HepG2 (cell line): Measurements from ENCODE around the gene C1QTNF1. TPM values are rescaled to one million over a fixed set of nuclear protein-coding genes. Genes with fewer than 3 reads are reported as not detected.
A peak's percentile ranks its signal among the peaks of the same experiment; 100 is the strongest.

ENCODE experiments used
- BRCA1 ChIP-seq: sonication (generic); formaldehyde crosslinking; IDR thresholded peaks from 2 replicates; pipeline ENCODE4 v1.4.0; 2020; ENCODE audit warnings: missing genetic modification reagents
- DR1 ChIP-seq: sonication (generic); formaldehyde crosslinking; IDR thresholded peaks from 2 replicates; pipeline ENCODE4 v1.8.0; 2021; ENCODE audit warnings: mild to moderate bottlenecking, missing genetic modification reagents, inconsistent platforms
- HMG20A ChIP-seq: IDR thresholded peaks from 2 replicates; pipeline ENCODE4 v1.6.1; 2016; ENCODE audit warnings: borderline replicate concordance
- PHF8 ChIP-seq: sonication (generic); formaldehyde crosslinking; IDR thresholded peaks from 2 replicates; pipeline ENCODE4 v1.5.0; 2020; ENCODE audit warnings: missing genetic modification reagents
- TSC22D2 ChIP-seq: sonication (generic); formaldehyde crosslinking; IDR thresholded peaks from 2 replicates; pipeline ENCODE4 v1.5.1; 2020; ENCODE audit warnings: missing genetic modification reagents, mild to moderate bottlenecking, borderline replicate concordance
- ZMYM3 ChIP-seq: sonication (generic); formaldehyde crosslinking; IDR thresholded peaks from 2 replicates; pipeline ENCODE4 v1.5.1; 2020; ENCODE audit warnings: mild to moderate bottlenecking, missing genetic modification reagents
- ZNF207 ChIP-seq: fragments of 450-650 bp; IDR thresholded peaks from 2 replicates; pipeline ENCODE4 v1.6.1; 2016; ENCODE audit warnings: antibody characterized with exemption, borderline replicate concordance
- ZNF24 ChIP-seq: fragments of 450-650 bp; IDR thresholded peaks from 2 replicates; pipeline ENCODE4 v1.6.1; 2017; ENCODE audit warnings: antibody characterized with exemption, mild to moderate bottlenecking
- ZNF30 ChIP-seq: sonication (generic); formaldehyde crosslinking; IDR thresholded peaks from 2 replicates; pipeline ENCODE4 v1.5.0; 2020; ENCODE audit warnings: mild to moderate bottlenecking, missing genetic modification reagents
- ZNF383 ChIP-seq: sonication (generic); formaldehyde crosslinking; IDR thresholded peaks from 2 replicates; pipeline ENCODE4 v1.4.0; 2020; ENCODE audit warnings: missing genetic modification reagents, mild to moderate bottlenecking, borderline replicate concordance
- ZNF850 ChIP-seq: sonication (generic); formaldehyde crosslinking; conservative IDR thresholded peaks from 2 replicates; pipeline ENCODE4 v1.9.0; 2021; ENCODE audit warnings: mild to moderate bottlenecking, missing genetic modification reagents
- polyA plus RNA-seq, 8 experiments: library from polyadenylated mRNA; depleted of rRNA in 3 of 8; stranded (reverse) in 7 of 8; unstranded in 1 of 8; fragments of >200 nt; fragmentation: Illumina TruSeq in 4 of 8; extraction: Trizol in 4 of 8; gene quantifications; 2 replicates each; pipeline versions ENCODE4 v1.2.1 to v1.2.3, GENCODE V29; 2011 to 2016; ENCODE audit warnings: low read depth in 4 of 8, missing spikeins in 1 of 8, mixed read lengths in 1 of 8; ENCODE audit not compliant: insufficient read depth in 1 of 8
- total RNA-seq, 5 experiments: library from RNA; depleted of rRNA; stranded (reverse); fragments of >200 nt; fragmentation: Illumina TruSeq; extraction: Trizol; gene quantifications; 2 replicates each; pipeline ENCODE4 v1.2.3, GENCODE V29; 2016; ENCODE audit warnings: low read depth in 1 of 5
- TF ChIP-seq, protein P1 (sequence below): sonication (generic); formaldehyde crosslinking; IDR thresholded peaks from 2 replicates; pipeline ENCODE4 v1.4.0; 2020; ENCODE audit warnings: missing genetic modification reagents
- TF ChIP-seq, protein P2 (sequence below): sonication (generic); formaldehyde crosslinking; IDR thresholded peaks from 2 replicates; pipeline ENCODE4 v1.5.0; 2020; ENCODE audit warnings: missing genetic modification reagents
- TF ChIP-seq, protein P3 (sequence below): sonication (generic); formaldehyde crosslinking; IDR thresholded peaks from 2 replicates; pipeline ENCODE4 v1.4.0; 2020; ENCODE audit warnings: missing genetic modification reagents
- TF ChIP-seq, protein P4 (sequence below): sonication (generic); formaldehyde crosslinking; IDR thresholded peaks from 2 replicates; pipeline ENCODE4 v1.8.0; 2022; ENCODE audit warnings: missing genetic modification reagents, low read depth, mild to moderate bottlenecking, borderline replicate concordance

C1QTNF1 gene
- total and polyA plus RNA-seq, 2 of the 13 experiments (the other 11 are each of a cell fraction or from before 2014, with no cell fraction given) = 0.18 to 0.86 TPM

DNA sequence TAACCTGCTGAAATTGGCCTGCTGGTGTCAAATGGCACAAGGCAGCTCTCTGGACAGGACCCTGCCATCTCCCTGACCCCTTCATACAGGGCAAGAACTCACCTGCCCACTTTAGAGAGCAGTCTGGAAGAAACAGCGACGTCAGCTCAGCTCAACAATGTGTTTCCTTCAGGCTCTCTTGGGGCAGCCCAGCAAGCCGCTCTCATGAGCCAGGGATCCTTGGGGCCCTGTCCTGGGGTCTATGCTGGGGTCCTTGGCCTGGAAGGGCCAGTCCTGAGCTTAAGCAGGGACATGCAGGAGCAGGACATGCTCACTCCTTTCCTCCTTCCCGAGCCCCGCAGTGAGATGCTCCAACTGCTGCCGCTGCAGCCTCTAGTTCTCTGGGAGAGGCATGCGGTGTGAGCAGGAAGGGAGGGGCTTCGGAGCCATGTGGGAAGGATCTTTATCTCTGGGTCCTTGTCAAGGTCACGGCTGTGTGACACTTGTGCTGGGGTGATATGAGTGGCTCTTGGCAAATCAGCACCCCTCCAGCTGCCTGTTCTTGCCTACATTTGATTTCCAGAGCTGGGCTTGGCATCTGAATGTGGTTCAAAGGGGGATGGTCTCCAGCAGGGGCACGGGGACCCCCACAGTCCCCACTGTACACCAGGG lies 3.4 kb downstream of the C1QTNF1 start (continued):
- TF ChIP-seq, protein P1, sequence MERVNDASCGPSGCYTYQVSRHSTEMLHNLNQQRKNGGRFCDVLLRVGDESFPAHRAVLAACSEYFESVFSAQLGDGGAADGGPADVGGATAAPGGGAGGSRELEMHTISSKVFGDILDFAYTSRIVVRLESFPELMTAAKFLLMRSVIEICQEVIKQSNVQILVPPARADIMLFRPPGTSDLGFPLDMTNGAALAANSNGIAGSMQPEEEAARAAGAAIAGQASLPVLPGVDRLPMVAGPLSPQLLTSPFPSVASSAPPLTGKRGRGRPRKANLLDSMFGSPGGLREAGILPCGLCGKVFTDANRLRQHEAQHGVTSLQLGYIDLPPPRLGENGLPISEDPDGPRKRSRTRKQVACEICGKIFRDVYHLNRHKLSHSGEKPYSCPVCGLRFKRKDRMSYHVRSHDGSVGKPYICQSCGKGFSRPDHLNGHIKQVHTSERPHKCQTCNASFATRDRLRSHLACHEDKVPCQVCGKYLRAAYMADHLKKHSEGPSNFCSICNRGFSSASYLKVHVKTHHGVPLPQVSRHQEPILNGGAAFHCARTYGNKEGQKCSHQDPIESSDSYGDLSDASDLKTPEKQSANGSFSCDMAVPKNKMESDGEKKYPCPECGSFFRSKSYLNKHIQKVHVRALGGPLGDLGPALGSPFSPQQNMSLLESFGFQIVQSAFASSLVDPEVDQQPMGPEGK (CRISPR knock-in tag) = peak; percentile 73
- TF ChIP-seq ZNF850 (CRISPR knock-in tag) = no peak
- no peak for TF ChIP-seq HMG20A (CRISPR knock-in tag)
- TF ChIP-seq ZNF24 = no peak
- no peak; the same call in 1 of the 2 replicates for TF ChIP-seq TSC22D2
- no peak for TF ChIP-seq ZNF30 (CRISPR knock-in tag)
- TF ChIP-seq, protein P2, sequence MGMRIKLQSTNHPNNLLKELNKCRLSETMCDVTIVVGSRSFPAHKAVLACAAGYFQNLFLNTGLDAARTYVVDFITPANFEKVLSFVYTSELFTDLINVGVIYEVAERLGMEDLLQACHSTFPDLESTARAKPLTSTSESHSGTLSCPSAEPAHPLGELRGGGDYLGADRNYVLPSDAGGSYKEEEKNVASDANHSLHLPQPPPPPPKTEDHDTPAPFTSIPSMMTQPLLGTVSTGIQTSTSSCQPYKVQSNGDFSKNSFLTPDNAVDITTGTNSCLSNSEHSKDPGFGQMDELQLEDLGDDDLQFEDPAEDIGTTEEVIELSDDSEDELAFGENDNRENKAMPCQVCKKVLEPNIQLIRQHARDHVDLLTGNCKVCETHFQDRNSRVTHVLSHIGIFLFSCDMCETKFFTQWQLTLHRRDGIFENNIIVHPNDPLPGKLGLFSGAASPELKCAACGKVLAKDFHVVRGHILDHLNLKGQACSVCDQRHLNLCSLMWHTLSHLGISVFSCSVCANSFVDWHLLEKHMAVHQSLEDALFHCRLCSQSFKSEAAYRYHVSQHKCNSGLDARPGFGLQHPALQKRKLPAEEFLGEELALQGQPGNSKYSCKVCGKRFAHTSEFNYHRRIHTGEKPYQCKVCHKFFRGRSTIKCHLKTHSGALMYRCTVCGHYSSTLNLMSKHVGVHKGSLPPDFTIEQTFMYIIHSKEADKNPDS = no peak; the same call in 1 of the 2 replicates
- TF ChIP-seq ZNF383 (CRISPR knock-in tag) = no peak
- TF ChIP-seq ZMYM3 (CRISPR knock-in tag) = no peak
- no peak for TF ChIP-seq ZNF207
- TF ChIP-seq PHF8 (CRISPR knock-in tag) = peak; percentile 52
- TF ChIP-seq BRCA1 (CRISPR knock-in tag) = 0 out of 2 replicates have a peak, but pooled peaks have one; percentile 37
- TF ChIP-seq, protein P3, sequence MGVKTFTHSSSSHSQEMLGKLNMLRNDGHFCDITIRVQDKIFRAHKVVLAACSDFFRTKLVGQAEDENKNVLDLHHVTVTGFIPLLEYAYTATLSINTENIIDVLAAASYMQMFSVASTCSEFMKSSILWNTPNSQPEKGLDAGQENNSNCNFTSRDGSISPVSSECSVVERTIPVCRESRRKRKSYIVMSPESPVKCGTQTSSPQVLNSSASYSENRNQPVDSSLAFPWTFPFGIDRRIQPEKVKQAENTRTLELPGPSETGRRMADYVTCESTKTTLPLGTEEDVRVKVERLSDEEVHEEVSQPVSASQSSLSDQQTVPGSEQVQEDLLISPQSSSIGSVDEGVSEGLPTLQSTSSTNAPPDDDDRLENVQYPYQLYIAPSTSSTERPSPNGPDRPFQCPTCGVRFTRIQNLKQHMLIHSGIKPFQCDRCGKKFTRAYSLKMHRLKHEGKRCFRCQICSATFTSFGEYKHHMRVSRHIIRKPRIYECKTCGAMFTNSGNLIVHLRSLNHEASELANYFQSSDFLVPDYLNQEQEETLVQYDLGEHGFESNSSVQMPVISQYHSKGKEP (CRISPR knock-in tag) = no peak
- TF ChIP-seq, protein P4, sequence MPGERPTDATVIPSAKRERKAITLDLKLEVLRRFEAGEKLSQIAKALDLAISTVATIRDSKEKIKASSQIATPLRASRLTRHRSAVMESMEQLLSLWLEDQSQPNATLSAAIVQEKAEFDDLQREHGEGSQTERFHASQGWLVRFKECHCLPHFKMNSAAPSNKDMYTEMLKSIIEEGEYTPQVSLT (CRISPR knock-in tag) = no peak
- 0 out of 2 replicates have a peak, but pooled peaks have one; percentile 25 for TF ChIP-seq DR1 (CRISPR knock-in tag)
